Esophagus squamous epithelium (tissue), 5 donors: ENCODE results near the gene SLC22A5. TPM values are rescaled to one million over a fixed set of nuclear protein-coding genes. Genes with fewer than 3 reads are reported as not detected.

Experiments used
- DNase-seq: peaks from one replicate; lab custom pipeline; 2025; lab: John Stamatoyannopoulos, UW
- H3K27ac ChIP-seq, 4 donors: fragments of 200-600 bp; sonication (generic); one replicate each; pipeline ENCODE4 v1.5.1; 2016 to 2019; ENCODE audit warnings: mild to moderate bottlenecking in 1 of 4
- H3K27me3 ChIP-seq, 4 donors: fragments of 200-600 bp; sonication (generic); 1 replicate in 3 of 4; 2 replicates in 1 of 4; pipeline versions ENCODE4 v1.5.1 to v1.6.0; 2017 to 2021; ENCODE audit warnings: antibody characterized with exemption in 1 of 4
- H3K36me3 ChIP-seq, 3 donors: fragments of 200-600 bp; sonication (generic); one replicate each; pipeline ENCODE4 v1.5.1; 2016 to 2019
- H3K4me1 ChIP-seq, 3 donors: fragments of 200-600 bp; sonication (generic); one replicate each; pipeline ENCODE4 v1.5.1; 2017 to 2019
- H3K4me3 ChIP-seq, 4 donors: fragments of 200-600 bp; sonication (generic); 1 replicate in 3 of 4; 2 replicates in 1 of 4; pipeline ENCODE4 v1.5.1; 2016 to 2019; ENCODE audit warnings: mild to moderate bottlenecking in 2 of 4, moderate library complexity in 1 of 4
- H3K9me3 ChIP-seq, 3 donors: fragments of 200-600 bp; sonication (generic); one replicate each; pipeline ENCODE4 v1.5.1; 2016 to 2019
- CTCF ChIP-seq, 6 experiments: fragments of 450-650 bp in 4 of 6; fragments of 200-600 bp in 2 of 6; sonication (generic) in 2 of 6; IDR thresholded peaks; one replicate each; pipeline ENCODE4 v1.5.1; 2016 to 2019; ENCODE audit warnings: antibody characterized with exemption in 6 of 6, mild to moderate bottlenecking in 4 of 6, moderate library complexity in 4 of 6
- POLR2A ChIP-seq, 4 donors: fragments of 450-650 bp; IDR thresholded peaks; one replicate each; pipeline ENCODE4 v1.6.1; 2017; ENCODE audit warnings: antibody characterized with exemption in 4 of 4, mild to moderate bottlenecking in 4 of 4, moderate library complexity in 3 of 4
- WGBS, 2 donors: methylation state at CpG; one replicate each; pipeline ENCODE4 v1.1.5; 2018; 5-methylcytosine and 5-hydroxymethylcytosine counted together
- intact Hi-C: fragments of 100-400 bp; cut with DNase I; formaldehyde crosslinking; loops from one replicate; pipeline ENCODE4 v1.15.0; 2022
- total RNA-seq, 4 donors: library from RNA; depleted of rRNA; stranded (reverse); fragments of >200 nt; gene quantifications; one replicate each; pipeline ENCODE4 v1.1.0, GENCODE V29; 2016
- donor health status: DM: yes; HTN: yes; CAD: no.

Gene SLC22A5
- total RNA-seq, 4 donors from 2014 or later: 7.4 to 15.8 (median 8.3) TPM

GRCh38 chr5:132355140-132355765 lies 14.3 kb upstream of the SLC22A5 start:
- no peaks in the 10 kb centered on the region for H3K4me1 ChIP-seq
- no peaks in the 10 kb centered on the region for H3K36me3 ChIP-seq
- H3K9me3 ChIP-seq: no peaks in the 10 kb centered on the region
- WGBS, 2 donors: 94 to 100% methylated on average over 3 of the region's 3 CpGs
- intact Hi-C loops: no loop called here
- DNase-seq: no peak
- H3K27me3 ChIP-seq: no peaks in the 10 kb centered on the region
- TF ChIP-seq CTCF (IDR thresholded peaks at IDR 0.05) (no peak), POLR2A (IDR thresholded peaks at IDR 0.05) (no peak)
- peak overlapping the region in 1 of 4 donors; percentile 27 for H3K27ac ChIP-seq
- H3K4me3 ChIP-seq: no peak overlapping the region

- Histone ChIP-seq H3K4me1 (peaks cover 2 to 21% (median 7%) of the 10 kb centered on the region in 3 donors), H3K36me3 (no peaks in the 10 kb centered on the region), H3K27me3 (no peaks in the 10 kb centered on the region), H3K4me3 (no peak overlapping the region), H3K27ac (no peak overlapping the region), H3K9me3 (no peaks in the 10 kb centered on the region)
- 95 to 100% methylated on average over 1 of the region's 1 CpG for WGBS, 2 donors
- no peak for DNase-seq
- TF ChIP-seq CTCF (IDR thresholded peaks at IDR 0.05) (no peak), POLR2A (IDR thresholded peaks at IDR 0.05) (no peak)
- intact Hi-C loops: no loop called here
Measured at GRCh38 chr5:132358775-132359174, 10.7 kb upstream of the SLC22A5 start.

- WGBS, 2 donors: 56 to 83% methylated on average over 2 of the region's 2 CpGs
- Histone ChIP-seq H3K36me3 (peaks cover 0 to 9% (median 0%) of the 10 kb centered on the region in 3 donors), H3K27me3 (no peaks in the 10 kb centered on the region), H3K9me3 (no peaks in the 10 kb centered on the region), H3K4me1 (peaks cover 8 to 36% (median 10%) of the 10 kb centered on the region in 3 donors), H3K27ac (no peak overlapping the region), H3K4me3 (no peak overlapping the region)
- DNase-seq: no peak
- intact Hi-C loops: no loop called here
- TF ChIP-seq CTCF (IDR thresholded peaks at IDR 0.05) (no peak), POLR2A (IDR thresholded peaks at IDR 0.05) (no peak)
Measured at GRCh38 chr5:132362086-132362485, 7.4 kb upstream of the SLC22A5 start.

- no peaks in the 10 kb centered on the region for H3K27me3 ChIP-seq
- TF ChIP-seq POLR2A (IDR thresholded peaks at IDR 0.05) (no peak), CTCF (IDR thresholded peaks at IDR 0.05) (no peak)
- peaks cover 8 to 42% (median 10%) of the 10 kb centered on the region in 3 donors for H3K4me1 ChIP-seq
- H3K9me3 ChIP-seq: no peaks in the 10 kb centered on the region
- WGBS, 2 donors: 46 to 52% methylated on average over 7 of the region's 7 CpGs
- H3K36me3 ChIP-seq: peaks cover 0 to 9% (median 0%) of the 10 kb centered on the region in 3 donors
- intact Hi-C loops: no loop called here
- DNase-seq: no peak
- H3K27ac ChIP-seq: peak overlapping the region in 2 of 4 donors; percentile 42 to 57
- H3K4me3 ChIP-seq: no peak overlapping the region
Measured at GRCh38 chr5:132363431-132364112, 5.9 kb upstream of the SLC22A5 start.

DNA sequence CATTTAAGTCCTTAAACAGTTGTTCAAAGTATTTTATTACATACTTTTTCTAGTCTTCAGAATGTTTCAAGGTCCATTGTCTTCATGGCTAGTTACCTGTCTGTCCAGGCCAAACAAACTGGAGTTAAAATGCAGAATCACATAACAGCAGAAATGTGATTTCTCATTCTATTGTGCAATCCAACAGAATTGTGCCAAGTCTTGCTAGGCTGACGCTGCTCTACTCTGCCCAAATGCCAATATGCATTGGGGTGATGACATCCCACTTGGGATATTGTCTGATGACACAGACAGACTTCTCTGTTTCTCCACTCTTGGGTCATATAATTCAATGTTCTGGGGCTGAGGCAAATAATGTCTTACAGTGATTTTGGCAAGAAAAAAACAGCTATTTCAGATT lies 5.2 kb upstream of the SLC22A5 start:
- no peak overlapping the region for H3K4me3 ChIP-seq
- no peak for DNase-seq
- 17 to 44% methylated on average over 1 of the region's 1 CpG for WGBS, 2 donors
- peaks cover 10 to 50% (median 12%) of the 10 kb centered on the region in 3 donors for H3K4me1 ChIP-seq
- H3K36me3 ChIP-seq: peaks cover 0 to 9% (median 0%) of the 10 kb centered on the region in 3 donors
- intact Hi-C loops: no loop called here
- no peaks in the 10 kb centered on the region for H3K9me3 ChIP-seq
- TF ChIP-seq CTCF (IDR thresholded peaks at IDR 0.05) (no peak), POLR2A (IDR thresholded peaks at IDR 0.05) (no peak)
- no peaks in the 10 kb centered on the region for H3K27me3 ChIP-seq
- H3K27ac ChIP-seq: peak overlapping the region in 2 of 4 donors; percentile 53 to 57
